ENCODE measurements around the gene MAP3K15. TPM values are rescaled to one million over a fixed set of nuclear protein-coding genes. Genes with fewer than 3 reads are reported as not detected.

MAP3K15 gene
- total RNA-seq (2014; rRNA removed; shearing (Covaris generic)) = 0.36 and 0.57 TPM in 2 replicates

GRCh38 chrX:19514791-19515614 is at the start of gene MAP3K15:
MAP3K15 (minus strand) TSS chrX:19515508; CDS start chrX:19515261, 247 bp downstream.
- DNase-seq (ENCODE audit: low read depth) = peak; percentile 55

DNA sequence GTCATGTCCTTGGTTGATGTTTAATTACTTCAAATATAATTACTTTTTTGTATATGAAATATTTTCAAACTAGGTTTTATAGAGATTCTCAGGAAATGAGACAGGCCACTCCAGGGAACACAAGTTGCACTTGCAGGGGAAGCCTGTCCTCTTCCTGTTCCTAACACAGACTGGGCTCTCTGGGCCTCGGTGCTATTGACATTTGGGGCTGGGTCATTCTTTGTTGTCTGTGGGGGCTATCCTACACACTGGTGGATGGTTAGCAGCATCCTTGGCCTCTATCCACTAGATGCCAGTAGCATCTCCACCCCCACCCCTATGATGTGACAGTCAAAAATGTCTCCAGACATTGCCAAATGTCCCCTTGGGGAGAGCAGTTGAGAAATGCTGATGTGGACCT is 49.3 kb upstream of the MAP3K15 start:
- DNase-seq (ENCODE audit: low read depth) = no peak

DNA sequence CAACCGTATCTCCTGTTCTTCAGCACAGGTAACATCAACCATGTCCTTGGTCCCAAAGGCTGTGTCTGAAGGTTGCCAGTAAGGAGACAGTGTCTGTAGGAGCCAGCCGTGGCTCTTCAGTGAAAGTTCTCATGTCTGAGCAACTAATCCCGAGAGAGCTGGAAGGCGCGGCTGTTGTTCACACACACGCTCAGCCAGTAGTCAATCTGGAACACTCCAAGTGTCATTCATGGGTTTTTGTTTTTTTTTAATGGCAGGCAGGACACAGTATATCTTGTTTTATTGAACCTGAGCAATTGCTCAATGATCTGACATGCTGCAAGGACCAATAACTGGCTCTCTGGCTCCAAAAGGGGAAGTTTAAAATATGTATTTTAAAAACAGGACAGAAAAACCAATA is 48.4 kb upstream of the MAP3K15 start:
- no peak for DNase-seq (ENCODE audit: low read depth)

DNA sequence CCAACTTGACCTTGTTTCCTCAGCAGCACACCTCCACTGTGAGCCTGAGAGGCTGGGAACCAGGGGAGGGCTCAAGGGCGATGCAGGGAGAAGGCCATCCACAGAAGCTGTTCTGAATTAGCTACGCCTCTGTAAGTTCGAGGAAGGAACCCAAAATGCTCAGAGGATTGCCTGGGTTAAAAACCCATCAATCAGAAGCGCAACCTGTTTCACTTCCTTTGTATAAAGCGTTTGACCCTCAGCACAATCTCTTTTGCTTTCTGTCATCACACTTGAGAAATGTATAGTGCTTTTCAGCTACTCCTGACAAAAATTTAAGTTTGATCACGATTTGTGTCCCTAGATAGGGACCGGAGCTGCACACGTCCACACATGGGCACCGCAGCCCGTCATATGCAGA is 48.0 kb upstream of the MAP3K15 start:
- no peak for DNase-seq (ENCODE audit: low read depth)

- DNase-seq (ENCODE audit: low read depth) = no peak
Observed at GRCh38 chrX:19560611-19561010, 45.3 kb upstream of the MAP3K15 start.

DNA sequence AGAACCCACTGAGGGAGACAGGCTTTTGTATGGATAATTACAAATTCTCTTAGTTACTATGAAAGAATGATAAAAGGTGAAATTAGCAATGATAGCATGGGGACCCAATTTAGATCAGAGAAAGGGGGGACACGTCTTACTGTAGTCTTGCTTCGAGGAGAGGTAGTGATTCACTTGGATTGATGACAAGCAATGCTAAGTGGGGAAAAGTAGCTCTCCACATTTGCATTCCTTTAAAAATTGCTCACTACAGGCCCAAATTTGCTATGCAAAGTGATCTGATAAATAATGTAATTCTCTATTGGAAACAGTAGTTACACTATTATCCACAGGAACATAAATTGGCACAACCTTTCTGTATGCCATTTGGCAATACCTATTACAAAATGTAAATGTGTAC is 42.5 kb upstream of the MAP3K15 start:
- no peak for DNase-seq (ENCODE audit: low read depth)

DNA sequence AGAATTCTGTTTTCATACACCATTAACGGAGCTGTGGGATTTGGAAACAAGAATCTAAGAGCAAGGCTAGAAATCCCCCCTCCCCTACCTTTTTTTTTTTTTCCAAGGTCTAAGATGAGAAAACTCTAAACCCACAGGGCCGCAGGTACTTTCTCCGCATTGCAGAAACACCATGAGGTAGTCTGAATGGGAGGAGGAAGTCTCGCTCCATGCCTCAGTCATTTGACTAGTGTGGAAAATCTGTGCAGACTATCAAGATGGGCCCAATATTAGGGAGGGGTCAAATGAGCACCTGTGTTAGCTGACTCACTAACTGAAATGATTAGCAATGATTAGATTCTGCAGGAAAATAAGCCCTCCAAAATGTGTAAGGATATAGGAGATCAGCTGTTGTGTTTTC is 40.9 kb upstream of the MAP3K15 start:
- no peak for DNase-seq (ENCODE audit: low read depth)

- no peak for DNase-seq (ENCODE audit: low read depth)
Observed at GRCh38 chrX:19555683-19556082, 40.4 kb upstream of the MAP3K15 start.

GRCh38 chrX:19555236-19555635 is 39.9 kb upstream of the MAP3K15 start:
- peak; percentile 30 for DNase-seq (ENCODE audit: low read depth)

DNA sequence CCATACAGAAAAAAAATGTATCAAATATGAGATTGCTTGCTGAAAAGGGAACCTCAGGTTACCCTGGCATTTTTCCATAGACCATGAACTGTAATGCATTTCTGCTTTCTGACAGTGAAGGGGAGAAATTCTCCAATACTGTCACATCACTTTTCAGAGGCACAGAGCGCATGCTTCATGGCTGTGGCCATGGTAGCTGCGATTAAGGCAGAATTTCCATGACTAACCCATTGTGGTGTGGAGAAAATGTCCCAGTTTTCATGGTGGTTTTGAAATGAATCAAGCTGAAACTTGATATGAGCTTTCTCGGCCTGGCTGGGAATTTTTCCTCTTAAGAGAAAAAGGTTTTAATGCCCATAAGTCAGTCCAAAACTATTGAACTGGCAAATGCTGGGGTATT is 39.5 kb upstream of the MAP3K15 start:
- DNase-seq (ENCODE audit: low read depth) = peak; percentile 78

- no peak for DNase-seq (ENCODE audit: low read depth)
Observed at GRCh38 chrX:19552793-19553192, 37.5 kb upstream of the MAP3K15 start.

GRCh38 chrX:19549838-19550237 is 34.5 kb upstream of the MAP3K15 start:
- no peak for DNase-seq (ENCODE audit: low read depth)

DNA sequence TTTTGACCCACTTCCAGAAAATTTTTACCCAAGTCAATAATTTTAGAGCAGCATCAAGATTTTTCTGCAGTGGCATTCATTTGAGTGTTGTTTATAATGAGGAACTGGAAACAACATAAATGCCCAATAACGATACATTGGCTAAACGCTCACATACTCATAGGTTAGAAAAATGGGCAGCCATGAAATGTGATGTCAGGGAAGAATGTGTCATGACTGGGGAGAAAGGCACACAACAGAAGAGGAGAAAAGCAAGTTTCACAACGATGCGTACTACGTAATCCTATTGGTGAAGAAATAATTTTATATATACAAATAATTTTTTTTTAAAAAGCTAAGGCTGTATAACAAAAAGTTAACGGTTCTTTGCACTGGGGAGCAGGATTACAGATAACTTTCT is 33.6 kb upstream of the MAP3K15 start:
- no peak for DNase-seq (ENCODE audit: low read depth)

DNA sequence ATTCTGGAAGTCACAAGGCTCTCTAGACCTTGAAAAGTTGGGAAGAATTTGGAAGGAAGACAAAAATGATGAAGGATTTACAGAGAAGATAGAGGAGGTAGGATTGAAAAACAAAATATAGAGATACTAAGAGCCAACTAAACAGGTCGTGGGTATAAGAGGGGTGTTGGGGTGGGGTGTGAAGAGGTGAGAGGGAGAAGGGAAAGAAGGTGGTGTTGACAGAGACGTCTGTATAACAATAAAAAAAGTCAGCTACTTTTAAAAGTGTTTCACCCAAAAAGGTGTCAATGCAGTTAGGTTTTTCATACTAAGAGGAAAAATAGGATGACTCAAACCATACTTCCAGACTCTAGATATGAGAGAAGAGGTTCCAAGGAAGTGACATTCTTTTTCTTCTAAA is 33.0 kb upstream of the MAP3K15 start:
- no peak for DNase-seq (ENCODE audit: low read depth)

DNA sequence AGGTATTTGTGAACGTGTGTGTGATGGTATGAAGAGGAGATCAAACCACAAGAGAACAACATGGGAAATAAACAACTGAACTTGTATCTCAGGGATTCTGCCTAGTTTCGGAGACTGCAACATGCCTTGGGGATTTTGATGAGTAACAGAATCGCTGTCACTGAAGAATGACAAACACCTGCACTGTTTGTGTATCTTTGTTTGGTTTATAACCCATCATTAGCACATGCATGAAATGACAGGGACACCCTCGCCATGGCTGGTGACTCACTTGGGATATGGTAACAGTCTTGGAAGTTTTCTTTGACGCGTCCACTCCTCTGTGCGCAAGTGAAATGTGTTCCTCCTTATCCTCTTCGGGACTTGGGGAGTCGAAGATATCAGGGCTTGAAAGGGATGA is 30.3 kb upstream of the MAP3K15 start:
- DNase-seq (ENCODE audit: low read depth) = no peak

GRCh38 chrX:19544693-19545305 is 29.5 kb upstream of the MAP3K15 start:
- peak; percentile 34 for DNase-seq (ENCODE audit: low read depth)

DNA sequence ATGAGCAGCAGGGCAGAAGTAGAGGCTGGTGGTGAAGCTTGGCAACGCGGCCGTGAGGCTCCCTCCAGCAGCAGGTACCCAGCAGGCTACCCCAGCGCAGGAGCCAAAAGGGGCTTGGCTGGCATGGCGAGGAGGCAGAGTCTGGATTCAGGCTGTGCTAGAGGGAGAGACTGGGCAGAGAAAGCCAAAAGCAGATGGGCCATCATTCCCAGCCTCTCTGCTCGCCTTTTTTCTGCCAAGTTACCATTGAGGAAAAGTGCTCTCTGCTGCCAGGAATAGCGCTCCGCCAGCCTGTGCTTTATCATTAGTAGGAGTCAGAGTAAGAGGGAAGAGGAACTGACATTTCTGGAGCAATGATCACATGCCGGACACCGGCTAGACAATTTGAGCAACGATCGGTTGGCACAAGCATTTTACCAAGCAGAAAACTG is 28.7 kb upstream of the MAP3K15 start:
- DNase-seq (ENCODE audit: low read depth) = no peak

- no peak for DNase-seq (ENCODE audit: low read depth)
Observed at GRCh38 chrX:19543020-19543715, 27.9 kb upstream of the MAP3K15 start.

DNA sequence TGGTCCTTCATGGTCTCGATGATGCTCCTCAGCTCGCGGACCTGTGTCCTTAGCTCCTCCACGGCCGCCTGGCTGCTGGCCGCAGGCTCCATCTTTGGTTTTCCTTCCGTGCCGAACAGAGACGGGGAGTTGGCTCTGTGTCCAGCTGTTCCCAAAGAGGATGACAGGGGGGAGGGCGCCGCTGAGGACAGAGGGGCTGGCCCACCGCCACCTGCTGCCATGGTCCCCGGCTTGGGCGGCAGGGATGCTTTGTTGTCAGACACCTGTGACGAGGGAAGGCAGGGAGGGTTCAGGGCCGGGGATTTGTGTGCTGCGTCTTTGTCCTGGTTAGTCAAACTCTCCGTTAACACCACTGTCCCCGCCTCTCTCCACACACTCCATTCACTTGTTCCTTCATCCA is 26.6 kb upstream of the MAP3K15 start:
- no peak for DNase-seq (ENCODE audit: low read depth)

- no peak for DNase-seq (ENCODE audit: low read depth)
Observed at GRCh38 chrX:19541196-19541595, 25.9 kb upstream of the MAP3K15 start.

DNA sequence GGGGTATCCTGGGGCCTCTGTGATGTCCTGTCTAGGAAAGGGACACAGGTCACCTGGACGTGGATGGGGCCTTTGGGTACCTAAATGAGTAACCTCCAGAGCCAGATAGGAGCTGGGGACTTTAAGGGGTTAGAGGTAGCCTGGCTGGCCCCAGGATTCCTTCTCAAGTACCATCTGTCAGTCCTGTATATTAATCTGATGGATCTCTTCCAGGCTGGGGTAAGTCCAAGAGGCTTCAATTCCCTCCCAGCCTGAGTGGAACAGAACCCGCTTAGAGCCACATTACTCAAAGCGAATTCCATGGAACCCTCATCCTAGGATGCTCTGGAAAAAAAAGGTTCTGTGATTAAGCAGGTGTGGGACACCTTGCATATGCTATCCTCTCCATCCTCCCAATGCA is 24.8 kb upstream of the MAP3K15 start:
- DNase-seq (ENCODE audit: low read depth) = no peak

DNA sequence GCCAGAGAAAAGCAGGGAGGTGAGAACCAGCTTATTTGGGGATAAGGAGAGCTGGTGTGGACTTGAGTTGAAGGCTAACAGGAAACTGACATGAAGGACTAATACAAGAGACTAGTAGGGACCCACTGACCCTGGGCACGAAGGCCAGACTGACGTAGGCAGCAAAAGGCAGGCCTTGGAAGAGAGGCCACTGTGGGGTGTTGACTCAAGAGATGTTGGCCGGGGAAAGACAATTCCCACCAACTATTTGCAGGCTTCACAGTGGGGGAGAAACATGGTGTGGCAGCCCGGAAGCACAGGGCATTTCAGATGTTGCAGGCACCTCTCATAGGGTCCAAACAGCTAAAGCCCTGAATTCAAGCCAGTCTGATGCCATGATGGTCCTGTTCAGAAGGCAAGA is 24.4 kb upstream of the MAP3K15 start:
- DNase-seq (ENCODE audit: low read depth) = no peak

DNA sequence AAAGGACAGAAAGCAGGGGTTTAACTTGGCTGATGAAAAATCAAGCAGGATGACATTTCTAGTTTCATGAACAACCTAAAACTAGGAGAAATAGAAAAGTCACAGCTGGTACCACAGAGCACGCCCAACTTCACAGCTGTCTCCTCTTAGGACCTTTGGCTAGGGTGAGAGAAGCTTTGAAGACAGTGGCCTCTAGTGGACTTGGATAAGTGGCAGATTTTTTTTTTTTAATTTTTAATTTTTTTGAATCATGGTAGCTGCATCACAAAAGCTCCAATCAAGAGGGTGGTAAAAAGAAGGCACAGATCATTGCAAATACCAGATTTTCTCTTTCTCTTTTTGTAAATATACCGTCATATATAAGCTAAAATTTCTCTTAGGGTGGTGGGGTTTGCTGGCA is 20.2 kb upstream of the MAP3K15 start:
- no peak for DNase-seq (ENCODE audit: low read depth)

All from Daoy (cell line).